GM18507 (cell line): ENCODE data around the gene FHOD3.
"Not testable (repeated sequence)": the region's sequence is repeated elsewhere in the genome, so short reads cannot be mapped to it uniquely, and the experiment has no call there.

Experiments
- DNase-seq: peaks from one replicate; pipeline ENCODE4 v3.0.0; 2011; ENCODE audit warnings: low read depth; ENCODE audit not compliant: insufficient read length; ENCODE audit errors: extremely low spot score
- FAIRE-seq: peaks from 2 replicates; lab custom pipeline; 2011; peaks lifted over from hg19 to GRCh38; lab: Jason Lieb, UNC

FHOD3 gene

GRCh38 chr18:36813101-36813775, 515.7 kb downstream of the FHOD3 start:
- DNase-seq = no peak
- no peak for FAIRE-seq

GRCh38 chr18:36813824-36814223, 516.3 kb downstream of the FHOD3 start:
- FAIRE-seq (no peak), DNase-seq (no peak)

- DNase-seq (no peak), FAIRE-seq (no peak)
Observed at GRCh38 chr18:36814994-36815393, 517.5 kb downstream of the FHOD3 start.

- not testable (repeated sequence) for FAIRE-seq, DNase-seq
Observed at GRCh38 chr18:36816096-36816495, 518.6 kb downstream of the FHOD3 start.

- DNase-seq (no peak), FAIRE-seq (no peak)
Observed at GRCh38 chr18:36817039-36817438, 519.5 kb downstream of the FHOD3 start.

GRCh38 chr18:36818652-36819051, 521.1 kb downstream of the FHOD3 start:
- DNase-seq = no peak
- FAIRE-seq = no peak

GRCh38 chr18:36819621-36820020, 522.1 kb downstream of the FHOD3 start:
- FAIRE-seq = no peak
- no peak for DNase-seq

GRCh38 chr18:36821681-36822080, 524.2 kb downstream of the FHOD3 start:
- FAIRE-seq (no peak), DNase-seq (no peak)

- FAIRE-seq = no peak
- no peak for DNase-seq
Observed at GRCh38 chr18:36825526-36825925, 528.0 kb downstream of the FHOD3 start.

GRCh38 chr18:36826556-36826955, 529.0 kb downstream of the FHOD3 start:
- FAIRE-seq (no peak), DNase-seq (no peak)

GRCh38 chr18:36828157-36828629, 530.7 kb downstream of the FHOD3 start:
- FAIRE-seq (no peak), DNase-seq (no peak)

GRCh38 chr18:36828630-36829361, 531.3 kb downstream of the FHOD3 start, which contains the start of the genes KIAA1328 and TPGS2:
Gene KIAA1328, plus strand, starts transcription at chr18:36829127. Its CDS starts 12 bp downstream, at chr18:36829139.
Gene TPGS2, minus strand, starts transcription at chr18:36829002. Its CDS starts 235 bp downstream, at chr18:36828767.
- peak; percentile 95 for FAIRE-seq
- peak; percentile 78 for DNase-seq
